H9 (cell line): ENCODE data around the gene PMP22. TPM values are rescaled to one million over a fixed set of nuclear protein-coding genes. Genes with fewer than 3 reads are reported as not detected.

ENCODE experiments used
- DNase-seq: peaks from one replicate; pipeline ENCODE4 v3.0.0-alpha.2; 2017
- H2AFZ ChIP-seq: one replicate; pipeline ENCODE4 v1.6.1; 2013; ENCODE audit warnings: mild to moderate bottlenecking, low read length, control low read depth, moderate library complexity
- H2AK5ac ChIP-seq: 2 replicates; pipeline ENCODE4 v1.6.1; 2013; ENCODE audit warnings: low read length, control low read depth, mixed read lengths; ENCODE audit not compliant: insufficient read length
- H2BK120ac ChIP-seq: one replicate; pipeline ENCODE4 v1.6.1; 2013; ENCODE audit warnings: low read depth, mild to moderate bottlenecking, low read length, control low read depth, inconsistent platforms; ENCODE audit not compliant: poor library complexity, severe bottlenecking
- H2BK12ac ChIP-seq: 2 replicates; pipeline ENCODE4 v1.6.1; 2013; ENCODE audit warnings: low read length, control low read depth, mixed read lengths, low read depth; ENCODE audit not compliant: insufficient read length
- H2BK15ac ChIP-seq: 2 replicates; pipeline ENCODE4 v1.6.1; 2013; ENCODE audit warnings: low read depth, low read length, control low read depth
- H2BK20ac ChIP-seq: one replicate; pipeline ENCODE4 v1.6.1; 2013; ENCODE audit warnings: low read depth, mild to moderate bottlenecking, low read length, control low read depth, inconsistent platforms; ENCODE audit not compliant: poor library complexity, severe bottlenecking
- H2BK5ac ChIP-seq: 2 replicates; pipeline ENCODE4 v1.6.1; 2013; ENCODE audit warnings: low read length, control low read depth, mixed read lengths; ENCODE audit not compliant: insufficient read length
- H3K14ac ChIP-seq: 2 replicates; pipeline ENCODE4 v1.6.1; 2013; ENCODE audit warnings: low read length, control low read depth; ENCODE audit not compliant: insufficient read depth
- H3K18ac ChIP-seq: 2 replicates; pipeline ENCODE4 v1.6.1; 2013; ENCODE audit warnings: low read depth, mild to moderate bottlenecking, mixed read lengths, low read length, control low read depth; ENCODE audit not compliant: insufficient read length
- H3K23ac ChIP-seq: 2 replicates; pipeline ENCODE4 v1.6.1; 2013; ENCODE audit warnings: low read length, control low read depth, mixed read lengths, low read depth; ENCODE audit not compliant: insufficient read length
- H3K23me2 ChIP-seq: 2 replicates; pipeline ENCODE4 v1.6.1; 2013; ENCODE audit warnings: low read depth, mild to moderate bottlenecking, mixed read lengths, low read length, control low read depth; ENCODE audit not compliant: insufficient read length, poor library complexity, severe bottlenecking
- H3K27ac ChIP-seq: 2 replicates; pipeline ENCODE4 v1.5.1; 2013; ENCODE audit warnings: low read length, control low read depth, mixed read lengths, low read depth; ENCODE audit not compliant: insufficient read length
- H3K27me3 ChIP-seq: 2 replicates; pipeline ENCODE4 v1.6.1; 2013; ENCODE audit warnings: low read length, control low read depth, inconsistent platforms; ENCODE audit not compliant: insufficient read depth
- H3K4ac ChIP-seq: 2 replicates; pipeline ENCODE4 v1.6.1; 2013; ENCODE audit warnings: low read depth, mild to moderate bottlenecking, control low read depth, inconsistent platforms, low read length, moderate library complexity
- H3K4me1 ChIP-seq: 2 replicates; pipeline ENCODE4 v1.6.1; 2013; ENCODE audit warnings: low read length, control low read depth, inconsistent platforms; ENCODE audit not compliant: insufficient read depth
- H3K4me2 ChIP-seq: 2 replicates; pipeline ENCODE4 v1.6.1; 2013; ENCODE audit warnings: low read length, control low read depth, mixed read lengths; ENCODE audit not compliant: insufficient read length, insufficient read depth
- H3K56ac ChIP-seq: 2 replicates; pipeline ENCODE4 v1.6.1; 2013; ENCODE audit warnings: low read depth, mild to moderate bottlenecking, mixed read lengths, low read length, control low read depth; ENCODE audit not compliant: insufficient read length
- H3K79me1 ChIP-seq: 2 replicates; pipeline ENCODE4 v1.6.1; 2013; ENCODE audit warnings: low read depth, mild to moderate bottlenecking, moderate library complexity, low read length, control low read depth, inconsistent platforms; ENCODE audit not compliant: insufficient read depth, poor library complexity, severe bottlenecking
- H3K79me2 ChIP-seq: 2 replicates; pipeline ENCODE4 v1.6.1; 2013; ENCODE audit warnings: low read length, control low read depth, inconsistent platforms; ENCODE audit not compliant: insufficient read depth
- H3K9ac ChIP-seq: 2 replicates; pipeline ENCODE4 v1.6.1; 2013; ENCODE audit warnings: low read length, control low read depth, mixed read lengths; ENCODE audit not compliant: insufficient read length; ENCODE audit errors: extremely low read depth
- H3K9me3 ChIP-seq: one replicate; pipeline ENCODE4 v1.6.1; 2013; ENCODE audit warnings: low read depth, low read length, inconsistent platforms; ENCODE audit not compliant: control insufficient read depth
- H3T11ph ChIP-seq: one replicate; pipeline ENCODE4 v1.6.1; 2013; ENCODE audit warnings: mild to moderate bottlenecking, low read length, control low read depth, inconsistent platforms
- H4K20me1 ChIP-seq: one replicate; pipeline ENCODE4 v1.6.1; 2013; ENCODE audit not compliant: control insufficient read depth, insufficient read length, insufficient read depth
- H4K5ac ChIP-seq: 2 replicates; pipeline ENCODE4 v1.6.1; 2013; ENCODE audit warnings: low read depth, mild to moderate bottlenecking, mixed read lengths, low read length, control low read depth; ENCODE audit not compliant: insufficient read length
- H4K8ac ChIP-seq: replicated peaks from 2 replicates; pipeline ENCODE4 v1.6.1; 2013; ENCODE audit warnings: low read length, control low read depth, mixed read lengths, low read depth; ENCODE audit not compliant: insufficient read length
- H4K91ac ChIP-seq: 2 replicates; pipeline ENCODE4 v1.6.1; 2013; ENCODE audit warnings: low read depth, mild to moderate bottlenecking, moderate library complexity, mixed read lengths, low read length, control low read depth; ENCODE audit not compliant: insufficient read length
- H3K27ac Mint-ChIP-seq, 3 experiments: 2 replicates in 2 of 3; 3 replicates in 1 of 3; pipeline ENCODE4 v1.8.0; 2020 to 2021; ENCODE audit warnings: mixed read lengths in 3 of 3, mild to moderate bottlenecking in 1 of 3, moderate library complexity in 1 of 3
- H3K27me3 Mint-ChIP-seq: 2 replicates; pipeline ENCODE4 v1.8.0; 2021; ENCODE audit warnings: low read depth, mild to moderate bottlenecking, moderate library complexity, mixed read lengths
- H3K36me3 Mint-ChIP-seq, 3 experiments: 2 replicates in 2 of 3; 3 replicates in 1 of 3; pipeline ENCODE4 v1.8.0; 2020 to 2021; ENCODE audit warnings: low read depth in 3 of 3, mixed read lengths in 3 of 3; ENCODE audit not compliant: insufficient read depth in 1 of 3
- H3K4me1 Mint-ChIP-seq, 2 experiments: 2 replicates each; pipeline ENCODE4 v1.8.0; 2020; ENCODE audit warnings: mixed read lengths in 2 of 2
- H3K4me3 Mint-ChIP-seq, 2 experiments: 2 replicates in 1 of 2; 3 replicates in 1 of 2; pipeline ENCODE4 v1.8.0; 2020 to 2021; ENCODE audit warnings: mild to moderate bottlenecking in 2 of 2, mixed read lengths in 2 of 2, moderate library complexity in 1 of 2
- H3K9me3 Mint-ChIP-seq, 2 experiments: 2 replicates in 1 of 2; 3 replicates in 1 of 2; pipeline ENCODE4 v1.8.0; 2020; ENCODE audit warnings: mild to moderate bottlenecking in 2 of 2, mixed read lengths in 2 of 2, moderate library complexity in 1 of 2
- CTCF ChIP-seq: fragments of 200-600 bp; sonication (generic); conservative IDR thresholded peaks from 3 replicates; pipeline ENCODE4 v1.8.0; 2021; ENCODE audit warnings: antibody characterized with exemption, mild to moderate bottlenecking
- WGBS: extraction: QIAGEN DNeasy Blood & Tissue Kit; methylation state at CpG from one replicate; pipeline ENCODE4 v1.1.7; 2013; ENCODE audit warnings: missing lambda C conversion rate, low lambda C conversion rate, mixed read lengths; ENCODE audit not compliant: insufficient read length; ENCODE audit errors: extremely low coverage; 5-methylcytosine and 5-hydroxymethylcytosine counted together
- total RNA-seq: library from RNA; stranded (reverse); gene quantifications from 2 replicates; pipeline ENCODE4 v1.2.1, GENCODE V29; 2021

The PMP22 gene
- total RNA-seq, 1 experiment from 2014 or later, result 1.5 TPM

DNA sequence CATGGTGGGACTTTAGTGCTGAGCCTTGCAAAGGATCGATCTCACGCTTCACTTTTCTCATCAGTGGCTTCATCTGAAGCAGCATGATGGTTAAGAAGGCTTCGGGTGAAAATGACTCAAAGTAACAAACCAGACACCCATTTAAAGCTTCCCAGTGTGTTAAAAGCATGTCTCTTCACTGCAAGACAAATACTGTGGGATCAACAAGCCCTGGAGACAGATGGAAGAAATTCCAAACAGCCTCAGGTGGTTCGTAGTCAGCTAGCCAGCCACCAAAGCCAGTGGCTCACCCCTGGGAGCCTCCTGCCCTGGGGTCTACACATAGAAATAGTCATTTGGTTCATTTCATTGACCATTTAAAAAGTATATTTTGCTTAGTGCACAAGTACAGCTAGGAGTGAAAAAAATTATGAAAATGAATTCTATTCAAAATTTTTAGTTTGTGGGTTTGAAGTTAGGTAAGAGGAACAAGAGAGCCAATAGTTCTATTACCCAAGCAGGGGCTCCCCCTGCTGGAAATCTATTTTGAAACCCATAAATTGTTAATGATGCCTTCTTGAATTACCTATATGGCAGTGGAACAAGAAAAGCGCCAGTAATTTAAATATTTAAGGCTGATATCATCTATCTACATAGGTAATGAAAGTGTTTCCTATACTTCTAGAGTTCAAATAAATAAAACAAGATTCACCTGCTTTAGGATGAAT is 51.6 kb downstream of the PMP22 start:
- no peak overlapping the region for H3K18ac ChIP-seq
- H3K4me1 ChIP-seq, result no peaks in the 10 kb centered on the region
- H2BK15ac ChIP-seq, result no peak overlapping the region
- no peaks in the 10 kb centered on the region for H3K9me3 ChIP-seq
- no peak overlapping the region for H3K56ac ChIP-seq
- WGBS, result no CpG with 5 or more reads among the region's 5 CpGs
- no peak overlapping the region for H3K4ac ChIP-seq
- H2BK120ac ChIP-seq, result no peak overlapping the region
- no peaks in the 10 kb centered on the region for H3K79me1 ChIP-seq
- Mint-ChIP-seq H3K9me3 (no peaks in the 10 kb centered on the region), H3K36me3 (no peaks in the 10 kb centered on the region; a peak in 1 of 7 replicates), H3K4me3 (no peak overlapping the region), H3K4me1 (peaks cover 0 to 3% of the 10 kb centered on the region in 2 experiments; a peak in 1 of 4 replicates), H3K27ac (no peak overlapping the region), H3K27me3 (no peaks in the 10 kb centered on the region)
- no peak overlapping the region for H2AK5ac ChIP-seq
- peak overlapping the region; percentile 32 for H2AFZ ChIP-seq
- H2BK20ac ChIP-seq, result no peak overlapping the region
- no peak overlapping the region for H3K23ac ChIP-seq
- no peak overlapping the region for H3K4me2 ChIP-seq
- peak; percentile 84 for TF ChIP-seq CTCF
- H3K23me2 ChIP-seq, result no peaks in the 10 kb centered on the region
- no peak overlapping the region for H3T11ph ChIP-seq
- no peaks in the 10 kb centered on the region for H3K79me2 ChIP-seq
- no peak overlapping the region for H3K27ac ChIP-seq
- no peak for DNase-seq
- no peak overlapping the region for H2BK5ac ChIP-seq
- H4K5ac ChIP-seq, result no peak overlapping the region
- H4K8ac ChIP-seq, result no peak overlapping the region
- no peak overlapping the region for H3K9ac ChIP-seq
- no peaks in the 10 kb centered on the region for H4K20me1 ChIP-seq
- no peak overlapping the region for H4K91ac ChIP-seq
- no peak overlapping the region for H3K14ac ChIP-seq
- H2BK12ac ChIP-seq, result no peak overlapping the region
- no peaks in the 10 kb centered on the region for H3K27me3 ChIP-seq
